ENCODE data around the gene REPS1.

The REPS1 gene

GRCh38 chr6:138989098-138989983 lies 1.3 kb upstream of the REPS1 start:
- DNase-seq (ENCODE audit: low spot score), result no peak
- no peak for TF ChIP-seq CTCF (IDR thresholded peaks at IDR 0.05; ENCODE audit: borderline replicate concordance, control extremely low read depth, extremely low read depth, insufficient read depth, missing control alignments)
- in situ Hi-C loops (cut with MboI; ENCODE audit: low sequenced_read_pairs, unreplicated experiment), result no loop called here

- TF ChIP-seq CTCF (IDR thresholded peaks at IDR 0.05; ENCODE audit: borderline replicate concordance, control extremely low read depth, extremely low read depth, insufficient read depth, missing control alignments), result no peak
- in situ Hi-C loops (cut with MboI; ENCODE audit: low sequenced_read_pairs, unreplicated experiment), result no loop called here
- DNase-seq (ENCODE audit: low spot score), result no peak
These were observed 399 bp upstream of the REPS1 start for GRCh38 chr6:138988469-138988834.

- in situ Hi-C loops (cut with MboI; ENCODE audit: low sequenced_read_pairs, unreplicated experiment), result no loop called here
- no peak for DNase-seq (ENCODE audit: low spot score)
- no peak for TF ChIP-seq CTCF (IDR thresholded peaks at IDR 0.05; ENCODE audit: borderline replicate concordance, control extremely low read depth, extremely low read depth, insufficient read depth, missing control alignments)
These were observed 892 bp downstream of the REPS1 start for GRCh38 chr6:138987080-138987642.

- no peak for DNase-seq (ENCODE audit: low spot score)
- TF ChIP-seq CTCF (IDR thresholded peaks at IDR 0.05; ENCODE audit: borderline replicate concordance, control extremely low read depth, extremely low read depth, insufficient read depth, missing control alignments), result no peak
These were observed 1.5 kb downstream of the REPS1 start for GRCh38 chr6:138986578-138986977.

GRCh38 chr6:138981416-138981815 lies 6.6 kb downstream of the REPS1 start:
- DNase-seq (ENCODE audit: low spot score), result no peak
- in situ Hi-C loops (cut with MboI; ENCODE audit: low sequenced_read_pairs, unreplicated experiment), result no loop called here
- TF ChIP-seq CTCF (IDR thresholded peaks at IDR 0.05; ENCODE audit: borderline replicate concordance, control extremely low read depth, extremely low read depth, insufficient read depth, missing control alignments), result no peak

More at GRCh38 chr6:138986578-138986977, 1.5 kb downstream of the REPS1 start:
- in situ Hi-C loops (cut with MboI; ENCODE audit: low sequenced_read_pairs, unreplicated experiment), result no loop called here

GRCh38 chr6:138979813-138980668 lies 8.0 kb downstream of the REPS1 start:
- DNase-seq (ENCODE audit: low spot score), result no peak
- TF ChIP-seq CTCF (IDR thresholded peaks at IDR 0.05; ENCODE audit: borderline replicate concordance, control extremely low read depth, extremely low read depth, insufficient read depth, missing control alignments), result no peak
- in situ Hi-C loops (cut with MboI; ENCODE audit: low sequenced_read_pairs, unreplicated experiment), result no loop called here
